ENCODE data around the gene RPL7A. TPM values are rescaled to one million over a fixed set of nuclear protein-coding genes. Genes with fewer than 3 reads are reported as not detected.

RPL7A gene
- total RNA-seq, 4 donors from 2014 or later = 1,001 to 1,630 (median 1,510) TPM

GRCh38 chr9:133400292-133400691 is 52.3 kb downstream of the RPL7A start:
- in situ Hi-C loops (cut with MboI; ENCODE audit: low sequenced_read_pairs in 4 of 4) (no loop called here), intact Hi-C loops (cut with DNase I; ENCODE audit: low total_unique reads) (no loop called here)
- H3K4me1 ChIP-seq = peaks cover 2 to 4% of the 10 kb centered on the region in 2 donors
- no peak for DNase-seq
- H3K36me3 ChIP-seq = no peaks in the 10 kb centered on the region
- H3K4me3 ChIP-seq = no peak overlapping the region
- no peak for ATAC-seq
- peaks cover 0 to 5% (median 4%) of the 10 kb centered on the region in 3 donors for H3K27me3 ChIP-seq
- no peak overlapping the region for H3K27ac ChIP-seq
- TF ChIP-seq, protein P1, sequence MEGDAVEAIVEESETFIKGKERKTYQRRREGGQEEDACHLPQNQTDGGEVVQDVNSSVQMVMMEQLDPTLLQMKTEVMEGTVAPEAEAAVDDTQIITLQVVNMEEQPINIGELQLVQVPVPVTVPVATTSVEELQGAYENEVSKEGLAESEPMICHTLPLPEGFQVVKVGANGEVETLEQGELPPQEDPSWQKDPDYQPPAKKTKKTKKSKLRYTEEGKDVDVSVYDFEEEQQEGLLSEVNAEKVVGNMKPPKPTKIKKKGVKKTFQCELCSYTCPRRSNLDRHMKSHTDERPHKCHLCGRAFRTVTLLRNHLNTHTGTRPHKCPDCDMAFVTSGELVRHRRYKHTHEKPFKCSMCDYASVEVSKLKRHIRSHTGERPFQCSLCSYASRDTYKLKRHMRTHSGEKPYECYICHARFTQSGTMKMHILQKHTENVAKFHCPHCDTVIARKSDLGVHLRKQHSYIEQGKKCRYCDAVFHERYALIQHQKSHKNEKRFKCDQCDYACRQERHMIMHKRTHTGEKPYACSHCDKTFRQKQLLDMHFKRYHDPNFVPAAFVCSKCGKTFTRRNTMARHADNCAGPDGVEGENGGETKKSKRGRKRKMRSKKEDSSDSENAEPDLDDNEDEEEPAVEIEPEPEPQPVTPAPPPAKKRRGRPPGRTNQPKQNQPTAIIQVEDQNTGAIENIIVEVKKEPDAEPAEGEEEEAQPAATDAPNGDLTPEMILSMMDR (IDR thresholded peaks at IDR 0.05 in 4 of 5, conservative IDR thresholded peaks at IDR 0.05 in 1 of 5) = no peak
- no peaks in the 10 kb centered on the region for H3K9me3 ChIP-seq

Other genes starting within 250 kb of the RPL7A start
- 10 to 100 TPM; 21.1 to 47.0 (median 36.9) TPM for gene RALGDS, start 227.0 kb upstream of the RPL7A start, total RNA-seq
- 10 to 100 TPM in 1 of 4 donors, 1 to 10 TPM in 2, under 1 TPM in 1; 0.15 to 10.3 (median 5.6) TPM for gene GBGT1, start 184.3 kb upstream of the RPL7A start, total RNA-seq
- not detected for gene OBP2B, start 139.0 kb upstream of the RPL7A start, total RNA-seq
- 1 to 10 TPM in 1 of 4 donors, under 1 TPM in 2, not detected in 1; 0.24 to 2.4 (median 0.44) TPM for gene ABO, start 73.0 kb upstream of the RPL7A start, total RNA-seq
- gene SURF6, start 12.0 kb upstream of the RPL7A start, total RNA-seq = 10 to 100 TPM; 13.4 to 34.2 (median 28.0) TPM
- gene MED22, start 87 bp upstream of the RPL7A start, total RNA-seq = 10 to 100 TPM in 3 of 4 donors, 1 to 10 TPM in 1; 8.5 to 23.4 (median 13.0) TPM
- gene SURF1, start 8.3 kb downstream of the RPL7A start, total RNA-seq = 10 to 100 TPM; 33.8 to 68.9 (median 56.0) TPM
- 10 to 100 TPM; 14.3 to 26.4 (median 24.8) TPM for gene SURF2, start 8.3 kb downstream of the RPL7A start, total RNA-seq
- gene SURF4, start 27.8 kb downstream of the RPL7A start, total RNA-seq = 10 to 100 TPM; 62.9 to 98.4 (median 73.4) TPM
- 1 to 10 TPM in 2 of 4 donors, under 1 TPM in 1, not detected in 1; 0.35 to 1.4 (median 1.1) TPM for gene STKLD1, start 28.1 kb downstream of the RPL7A start, total RNA-seq
- gene REXO4, start 69.8 kb downstream of the RPL7A start, total RNA-seq = 10 to 100 TPM; 26.1 to 42.5 (median 34.6) TPM
- gene ADAMTS13, start 74.1 kb downstream of the RPL7A start, total RNA-seq = 1 to 10 TPM; 1.0 to 2.2 (median 1.4) TPM
- gene CACFD1, start 111.8 kb downstream of the RPL7A start, total RNA-seq = 10 to 100 TPM in 2 of 4 donors, 1 to 10 TPM in 2; 7.0 to 28.3 (median 10.1) TPM
- gene SLC2A6, start 130.9 kb downstream of the RPL7A start, total RNA-seq = 1 to 10 TPM in 2 of 4 donors, under 1 TPM in 2; 0.41 to 2.4 (median 1.4) TPM
- not detected for gene MYMK, start 176.7 kb downstream of the RPL7A start, total RNA-seq
- gene ADAMTSL2, start 186.5 kb downstream of the RPL7A start, total RNA-seq = 1 to 10 TPM in 1 of 4 donors, under 1 TPM in 3; 0.10 to 1.8 (median 0.44) TPM